ENCODE results near the gene NDFIP1.

The NDFIP1 gene

GRCh38 chr5:142193114-142193428 is 84.5 kb downstream of the NDFIP1 start:
- DNase-seq, result no peak

DNA sequence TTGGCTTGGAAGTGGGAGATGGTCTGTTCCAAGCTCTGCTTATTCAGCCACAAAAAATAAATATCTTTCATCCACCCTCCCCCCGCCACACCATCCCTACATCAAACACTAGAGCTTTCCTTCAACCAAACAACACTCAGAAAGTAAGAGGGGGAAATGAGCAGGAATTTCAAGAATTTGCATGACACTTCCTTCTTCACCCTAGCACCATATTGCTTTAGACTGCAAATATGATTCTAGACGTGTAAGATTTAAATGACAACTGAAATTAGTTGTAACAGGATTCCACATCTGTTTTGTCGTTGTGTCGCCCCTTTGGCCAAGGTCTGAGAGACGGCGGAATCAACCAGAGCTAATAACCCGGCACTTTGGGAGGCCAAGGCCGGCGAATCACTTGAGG is 88.5 kb downstream of the NDFIP1 start:
- no peak for DNase-seq

- no peak for DNase-seq
Observed at GRCh38 chr5:142197781-142198180, 89.2 kb downstream of the NDFIP1 start.

DNA sequence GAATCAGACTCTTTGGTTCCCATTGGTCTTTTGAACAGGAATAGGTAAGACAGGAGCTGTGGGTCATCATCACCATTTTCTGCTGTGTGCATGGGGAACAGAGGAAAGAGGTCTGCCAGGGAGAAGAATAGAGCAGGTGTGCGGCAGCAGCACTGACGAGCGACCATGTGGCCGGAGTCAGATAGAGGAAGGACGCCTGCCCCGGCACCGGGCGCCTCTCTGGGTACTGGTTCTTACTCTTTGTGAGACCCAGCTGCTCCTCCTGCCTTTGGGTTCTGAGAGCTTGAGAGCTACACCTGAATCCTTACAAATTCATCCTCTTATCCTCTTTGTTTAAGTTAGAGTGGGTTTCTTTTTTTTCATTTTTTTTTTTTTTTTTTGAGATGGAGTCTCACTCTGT is 90.8 kb downstream of the NDFIP1 start:
- no peak for DNase-seq

DNA sequence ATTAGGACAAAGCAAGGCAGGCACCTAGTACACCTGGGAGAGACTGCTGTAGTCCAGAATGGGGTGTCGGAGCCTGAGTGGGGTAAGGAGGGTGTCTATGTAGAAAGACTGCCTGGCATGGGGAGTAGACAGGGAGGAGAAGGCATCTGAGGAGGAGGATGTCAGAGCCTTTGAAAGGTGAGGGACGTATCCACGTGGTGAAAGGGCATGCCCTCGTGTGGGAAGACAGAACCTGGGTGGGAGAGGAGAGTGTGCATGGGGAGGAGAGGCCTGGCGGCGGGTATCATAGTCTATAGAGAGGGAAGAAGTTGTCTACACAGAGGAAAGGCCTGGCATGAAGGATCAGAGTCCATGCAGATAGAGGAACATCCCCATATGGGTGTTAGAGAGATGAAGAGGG is 91.8 kb downstream of the NDFIP1 start:
- no peak for DNase-seq

GRCh38 chr5:142201471-142201887 is 92.9 kb downstream of the NDFIP1 start:
- no peak for DNase-seq

- no peak for DNase-seq
Observed at GRCh38 chr5:142202282-142202681, 93.7 kb downstream of the NDFIP1 start.
